ENCODE results near the gene GNG7. TPM values are rescaled to one million over a fixed set of nuclear protein-coding genes. Genes with fewer than 3 reads are reported as not detected.

GNG7 gene
- total RNA-seq, 1 donor from 2014 or later = 1.8 TPM

DNA sequence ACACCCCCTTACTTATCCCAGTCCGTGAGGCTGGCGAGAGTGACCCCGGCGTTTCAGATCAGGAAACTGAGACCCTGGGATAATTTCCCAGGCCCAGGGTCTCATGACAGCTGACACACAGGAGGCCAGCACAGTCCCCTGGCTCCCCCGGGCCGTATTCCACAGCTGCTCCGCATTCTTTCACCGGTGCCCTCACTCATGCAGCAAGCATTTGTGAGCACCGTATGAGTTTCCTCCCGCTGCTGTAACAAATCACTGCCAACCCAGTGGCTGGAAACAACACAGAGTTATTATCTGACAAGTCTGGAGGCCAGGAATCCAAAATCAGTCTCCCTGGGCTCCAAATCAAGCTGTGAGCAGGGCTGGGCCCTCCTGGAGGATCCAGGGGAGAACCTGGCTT, 205.3 kb downstream of the GNG7 start:
- H3K9ac ChIP-seq (ENCODE audit: low read length) = no peak overlapping the region
- no peaks in the 10 kb centered on the region for H3K27me3 ChIP-seq (ENCODE audit: insufficient read depth, low read length)
- no peaks in the 10 kb centered on the region for H3K27me3 Mint-ChIP-seq (ENCODE audit: low read depth, unreplicated experiment)
- DNase-seq (ENCODE audit: low read depth) (no peak), FAIRE-seq (no peak)
- no peak overlapping the region for H3K4me3 ChIP-seq (ENCODE audit: insufficient read depth, low read depth, low read length)
- TF ChIP-seq EZH2 (IDR thresholded peaks at IDR 0.05; ENCODE audit: insufficient read depth, low read length) = no peak
- TF ChIP-seq, protein P1, sequence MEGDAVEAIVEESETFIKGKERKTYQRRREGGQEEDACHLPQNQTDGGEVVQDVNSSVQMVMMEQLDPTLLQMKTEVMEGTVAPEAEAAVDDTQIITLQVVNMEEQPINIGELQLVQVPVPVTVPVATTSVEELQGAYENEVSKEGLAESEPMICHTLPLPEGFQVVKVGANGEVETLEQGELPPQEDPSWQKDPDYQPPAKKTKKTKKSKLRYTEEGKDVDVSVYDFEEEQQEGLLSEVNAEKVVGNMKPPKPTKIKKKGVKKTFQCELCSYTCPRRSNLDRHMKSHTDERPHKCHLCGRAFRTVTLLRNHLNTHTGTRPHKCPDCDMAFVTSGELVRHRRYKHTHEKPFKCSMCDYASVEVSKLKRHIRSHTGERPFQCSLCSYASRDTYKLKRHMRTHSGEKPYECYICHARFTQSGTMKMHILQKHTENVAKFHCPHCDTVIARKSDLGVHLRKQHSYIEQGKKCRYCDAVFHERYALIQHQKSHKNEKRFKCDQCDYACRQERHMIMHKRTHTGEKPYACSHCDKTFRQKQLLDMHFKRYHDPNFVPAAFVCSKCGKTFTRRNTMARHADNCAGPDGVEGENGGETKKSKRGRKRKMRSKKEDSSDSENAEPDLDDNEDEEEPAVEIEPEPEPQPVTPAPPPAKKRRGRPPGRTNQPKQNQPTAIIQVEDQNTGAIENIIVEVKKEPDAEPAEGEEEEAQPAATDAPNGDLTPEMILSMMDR (IDR thresholded peaks at IDR 0.05; ENCODE audit: insufficient read depth, low read depth, low read length) = no peak
- H3K4me1 ChIP-seq (ENCODE audit: insufficient read depth, low read length) = peaks cover 34% of the 10 kb centered on the region
- H3K9me3 ChIP-seq (ENCODE audit: insufficient read depth, low read depth, low read length) = no peaks in the 10 kb centered on the region
- H3K4me3 Mint-ChIP-seq (ENCODE audit: unreplicated experiment) = no peak overlapping the region
- peaks cover 3% of the 10 kb centered on the region for H3K9me3 Mint-ChIP-seq (ENCODE audit: unreplicated experiment)
- no peaks in the 10 kb centered on the region for H3K36me3 ChIP-seq (ENCODE audit: insufficient read depth, low read length)
- H2AFZ ChIP-seq (ENCODE audit: low read depth, low read length) = no peak overlapping the region
- H4K20me1 ChIP-seq (ENCODE audit: insufficient read depth, low read length) = no peaks in the 10 kb centered on the region
- peak overlapping the region; percentile 75 for H3K27ac Mint-ChIP-seq (ENCODE audit: unreplicated experiment)
- peaks cover 19% of the 10 kb centered on the region for H3K4me1 Mint-ChIP-seq (ENCODE audit: low read depth, unreplicated experiment)
- no peak overlapping the region for H3K4me2 ChIP-seq (ENCODE audit: low read length)
- no peaks in the 10 kb centered on the region for H3K79me2 ChIP-seq (ENCODE audit: insufficient read depth, low read length)
- H3K27ac ChIP-seq (ENCODE audit: low read depth, low read length) = no peak overlapping the region
- H3K36me3 Mint-ChIP-seq (ENCODE audit: low read depth, unreplicated experiment) = no peaks in the 10 kb centered on the region

DNA sequence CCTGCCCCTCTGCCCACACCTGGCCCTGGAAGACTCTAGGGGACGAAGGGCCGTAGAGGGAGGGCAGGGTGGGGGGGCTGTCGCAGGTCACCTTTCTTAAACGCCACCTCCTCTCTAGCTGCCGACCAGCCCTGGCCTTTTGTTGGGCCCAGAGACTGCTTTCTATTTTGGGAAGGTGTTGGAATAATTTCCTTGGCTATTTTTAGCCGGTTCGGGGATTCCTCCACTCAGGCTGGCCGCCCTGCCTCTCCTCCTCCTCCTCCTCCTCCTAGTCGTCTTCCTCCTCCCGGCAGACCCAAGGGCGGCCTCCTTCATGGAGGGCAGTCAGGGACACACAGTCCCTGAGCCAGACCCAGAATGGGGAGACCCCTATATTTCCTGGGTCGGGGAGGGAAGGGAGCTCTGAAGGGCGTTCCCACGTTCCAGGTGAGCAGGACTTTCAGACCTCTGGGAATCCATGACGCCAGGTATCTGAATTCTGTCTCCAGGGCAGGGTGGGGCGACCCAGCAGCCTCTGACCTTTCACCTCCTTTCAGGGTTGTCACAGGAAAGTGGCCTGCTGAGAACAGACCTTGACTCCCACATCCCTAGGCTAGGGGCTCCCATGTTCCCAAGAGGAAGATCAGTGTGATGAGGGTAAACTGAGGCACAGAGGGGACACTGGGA, 206.7 kb downstream of the GNG7 start:
- no peak for FAIRE-seq
- peaks cover 22% of the 10 kb centered on the region for H3K4me1 Mint-ChIP-seq (ENCODE audit: low read depth, unreplicated experiment)
- H3K9ac ChIP-seq (ENCODE audit: low read length) = peak overlapping the region; percentile 83
- no peak for DNase-seq (ENCODE audit: low read depth)
- H3K79me2 ChIP-seq (ENCODE audit: insufficient read depth, low read length) = no peaks in the 10 kb centered on the region
- peaks cover 3% of the 10 kb centered on the region for H3K9me3 Mint-ChIP-seq (ENCODE audit: unreplicated experiment)
- no peaks in the 10 kb centered on the region for H3K36me3 ChIP-seq (ENCODE audit: insufficient read depth, low read length)
- H3K4me3 ChIP-seq (ENCODE audit: insufficient read depth, low read depth, low read length) = no peak overlapping the region
- no peaks in the 10 kb centered on the region for H3K27me3 Mint-ChIP-seq (ENCODE audit: low read depth, unreplicated experiment)
- H3K4me1 ChIP-seq (ENCODE audit: insufficient read depth, low read length) = peaks cover 44% of the 10 kb centered on the region
- H3K4me3 Mint-ChIP-seq (ENCODE audit: unreplicated experiment) = no peak overlapping the region
- H4K20me1 ChIP-seq (ENCODE audit: insufficient read depth, low read length) = no peaks in the 10 kb centered on the region
- H3K36me3 Mint-ChIP-seq (ENCODE audit: low read depth, unreplicated experiment) = no peaks in the 10 kb centered on the region
- H3K9me3 ChIP-seq (ENCODE audit: insufficient read depth, low read depth, low read length) = no peaks in the 10 kb centered on the region
- peak overlapping the region; percentile 89 for H3K4me2 ChIP-seq (ENCODE audit: low read length)
- peak overlapping the region; percentile 75 for H3K27ac Mint-ChIP-seq (ENCODE audit: unreplicated experiment)
- no peak overlapping the region for H2AFZ ChIP-seq (ENCODE audit: low read depth, low read length)
- H3K27ac ChIP-seq (ENCODE audit: low read depth, low read length) = peak overlapping the region; percentile 67
- no peaks in the 10 kb centered on the region for H3K27me3 ChIP-seq (ENCODE audit: insufficient read depth, low read length)
- TF ChIP-seq EZH2 (IDR thresholded peaks at IDR 0.05; ENCODE audit: insufficient read depth, low read length) = no peak
- TF ChIP-seq, protein P1 (IDR thresholded peaks at IDR 0.05; ENCODE audit: insufficient read depth, low read depth, low read length) = no peak

DNA sequence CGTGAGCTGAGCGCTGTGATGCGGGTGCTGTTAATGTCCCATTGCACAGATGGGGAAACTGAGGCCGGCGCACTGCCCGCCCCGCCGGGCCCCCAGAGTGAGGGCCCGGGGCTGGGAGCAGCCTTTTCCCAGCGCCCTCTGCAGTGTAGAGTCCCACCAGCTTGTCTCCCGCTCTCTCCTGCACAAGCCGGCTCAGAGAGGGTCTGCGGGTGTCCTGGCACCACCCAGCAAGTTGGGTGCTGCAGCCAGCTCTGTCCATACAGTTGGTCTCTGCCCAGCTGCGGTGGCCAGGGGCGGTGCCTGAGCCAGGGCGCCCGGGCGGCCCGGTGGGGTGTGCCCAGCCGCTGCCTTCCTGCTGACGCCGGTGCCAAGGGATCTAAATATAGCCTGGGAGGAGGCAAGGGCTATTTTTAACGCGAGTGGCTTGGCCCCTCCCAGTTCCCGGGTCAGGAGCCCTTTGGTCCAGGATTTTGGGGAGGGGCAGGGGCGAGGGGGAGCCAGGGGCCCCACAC, 207.3 kb downstream of the GNG7 start:
- peaks cover 3% of the 10 kb centered on the region for H3K9me3 Mint-ChIP-seq (ENCODE audit: unreplicated experiment)
- FAIRE-seq (no peak), DNase-seq (ENCODE audit: low read depth) (no peak)
- H3K27ac Mint-ChIP-seq (ENCODE audit: unreplicated experiment) = no peak overlapping the region
- H3K79me2 ChIP-seq (ENCODE audit: insufficient read depth, low read length) = no peaks in the 10 kb centered on the region
- no peaks in the 10 kb centered on the region for H4K20me1 ChIP-seq (ENCODE audit: insufficient read depth, low read length)
- no peak for TF ChIP-seq EZH2 (IDR thresholded peaks at IDR 0.05; ENCODE audit: insufficient read depth, low read length)
- TF ChIP-seq, protein P1 (IDR thresholded peaks at IDR 0.05; ENCODE audit: insufficient read depth, low read depth, low read length) = no peak
- peak overlapping the region; percentile 73 for H2AFZ ChIP-seq (ENCODE audit: low read depth, low read length)
- H3K4me3 Mint-ChIP-seq (ENCODE audit: unreplicated experiment) = no peak overlapping the region
- peaks cover 21% of the 10 kb centered on the region for H3K4me1 Mint-ChIP-seq (ENCODE audit: low read depth, unreplicated experiment)
- H3K27me3 Mint-ChIP-seq (ENCODE audit: low read depth, unreplicated experiment) = no peaks in the 10 kb centered on the region
- peaks cover 45% of the 10 kb centered on the region for H3K4me1 ChIP-seq (ENCODE audit: insufficient read depth, low read length)
- H3K27ac ChIP-seq (ENCODE audit: low read depth, low read length) = peak overlapping the region; percentile 67
- H3K27me3 ChIP-seq (ENCODE audit: insufficient read depth, low read length) = no peaks in the 10 kb centered on the region
- no peaks in the 10 kb centered on the region for H3K36me3 ChIP-seq (ENCODE audit: insufficient read depth, low read length)
- H3K4me2 ChIP-seq (ENCODE audit: low read length) = peak overlapping the region; percentile 89
- peak overlapping the region; percentile 59 for H3K4me3 ChIP-seq (ENCODE audit: insufficient read depth, low read depth, low read length)
- H3K9me3 ChIP-seq (ENCODE audit: insufficient read depth, low read depth, low read length) = no peaks in the 10 kb centered on the region
- H3K36me3 Mint-ChIP-seq (ENCODE audit: low read depth, unreplicated experiment) = no peaks in the 10 kb centered on the region
- peak overlapping the region; percentile 83 for H3K9ac ChIP-seq (ENCODE audit: low read length)

Measured in astrocyte (in vitro differentiated cells and primary cell).